ENCODE results near the gene ECEL1. TPM values are rescaled to one million over a fixed set of nuclear protein-coding genes. Genes with fewer than 3 reads are reported as not detected.

ECEL1 gene
- total RNA-seq, 1 donor from 2014 or later, result 0.14 TPM

DNA sequence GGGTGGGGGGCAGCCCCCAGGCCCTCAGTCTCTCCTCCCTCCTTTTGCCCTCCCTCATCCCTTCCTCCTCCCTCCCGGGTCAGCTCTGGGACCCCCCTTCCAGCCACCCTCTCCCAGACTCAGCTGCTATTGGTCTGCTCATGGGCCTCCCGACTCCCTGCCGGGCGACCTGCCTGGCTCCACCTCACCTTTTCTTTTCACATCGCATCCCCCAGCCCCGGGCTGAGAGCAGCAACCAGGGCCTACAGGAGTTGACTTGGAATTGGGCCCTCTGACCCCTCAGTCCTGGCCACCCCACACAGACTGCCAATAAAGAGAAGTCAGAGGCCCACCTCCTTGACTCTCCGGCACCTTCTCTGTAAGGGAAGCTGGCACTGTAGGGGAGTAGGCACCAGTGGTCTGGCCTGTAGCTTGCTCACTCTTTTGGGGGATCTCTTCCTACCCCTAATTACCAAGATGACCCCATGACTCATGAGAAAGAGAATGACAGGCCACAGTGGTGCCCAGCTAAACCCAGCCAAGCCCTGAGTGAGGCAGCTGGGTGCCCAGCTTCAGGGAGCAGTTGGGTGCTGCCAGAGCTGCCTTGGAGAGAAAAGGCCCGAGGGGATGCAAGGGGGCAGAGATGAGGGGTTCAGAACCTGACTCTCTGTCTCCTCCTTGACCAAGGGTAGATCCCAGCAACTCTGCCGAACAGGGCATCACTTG lies 2.0 kb upstream of the ECEL1 start:
- no peaks in the 10 kb centered on the region for H3K9me3 ChIP-seq (ENCODE audit: insufficient read depth, low read depth, low read length)
- no peak overlapping the region for H3K27ac ChIP-seq (ENCODE audit: low read depth, low read length)
- no peak overlapping the region for H3K4me3 ChIP-seq (ENCODE audit: insufficient read depth, low read depth, low read length)
- no peak overlapping the region for H2AFZ ChIP-seq (ENCODE audit: low read depth, low read length)
- TF ChIP-seq, protein P1, sequence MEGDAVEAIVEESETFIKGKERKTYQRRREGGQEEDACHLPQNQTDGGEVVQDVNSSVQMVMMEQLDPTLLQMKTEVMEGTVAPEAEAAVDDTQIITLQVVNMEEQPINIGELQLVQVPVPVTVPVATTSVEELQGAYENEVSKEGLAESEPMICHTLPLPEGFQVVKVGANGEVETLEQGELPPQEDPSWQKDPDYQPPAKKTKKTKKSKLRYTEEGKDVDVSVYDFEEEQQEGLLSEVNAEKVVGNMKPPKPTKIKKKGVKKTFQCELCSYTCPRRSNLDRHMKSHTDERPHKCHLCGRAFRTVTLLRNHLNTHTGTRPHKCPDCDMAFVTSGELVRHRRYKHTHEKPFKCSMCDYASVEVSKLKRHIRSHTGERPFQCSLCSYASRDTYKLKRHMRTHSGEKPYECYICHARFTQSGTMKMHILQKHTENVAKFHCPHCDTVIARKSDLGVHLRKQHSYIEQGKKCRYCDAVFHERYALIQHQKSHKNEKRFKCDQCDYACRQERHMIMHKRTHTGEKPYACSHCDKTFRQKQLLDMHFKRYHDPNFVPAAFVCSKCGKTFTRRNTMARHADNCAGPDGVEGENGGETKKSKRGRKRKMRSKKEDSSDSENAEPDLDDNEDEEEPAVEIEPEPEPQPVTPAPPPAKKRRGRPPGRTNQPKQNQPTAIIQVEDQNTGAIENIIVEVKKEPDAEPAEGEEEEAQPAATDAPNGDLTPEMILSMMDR (IDR thresholded peaks at IDR 0.05; ENCODE audit: insufficient read depth, low read depth, low read length), result no peak
- TF ChIP-seq EZH2 (IDR thresholded peaks at IDR 0.05; ENCODE audit: insufficient read depth, low read length), result no peak
- peaks cover 72% of the 10 kb centered on the region for H3K27me3 Mint-ChIP-seq (ENCODE audit: low read depth, unreplicated experiment)
- no peaks in the 10 kb centered on the region for H3K4me1 ChIP-seq (ENCODE audit: insufficient read depth, low read length)
- H3K27ac Mint-ChIP-seq (ENCODE audit: unreplicated experiment), result peak overlapping the region; percentile 87
- no peak overlapping the region for H3K4me2 ChIP-seq (ENCODE audit: low read length)
- no peak for DNase-seq (ENCODE audit: low read depth)
- no peak overlapping the region for H3K4me3 Mint-ChIP-seq (ENCODE audit: unreplicated experiment)
- no peak for FAIRE-seq
- H3K36me3 ChIP-seq (ENCODE audit: insufficient read depth, low read length), result no peaks in the 10 kb centered on the region
- H3K79me2 ChIP-seq (ENCODE audit: insufficient read depth, low read length), result no peaks in the 10 kb centered on the region
- H3K27me3 ChIP-seq (ENCODE audit: insufficient read depth, low read length), result peaks cover 36% of the 10 kb centered on the region
- no peak overlapping the region for H3K9ac ChIP-seq (ENCODE audit: low read length)
- H3K9me3 Mint-ChIP-seq (ENCODE audit: unreplicated experiment), result peaks cover 5% of the 10 kb centered on the region
- H3K4me1 Mint-ChIP-seq (ENCODE audit: low read depth, unreplicated experiment), result no peaks in the 10 kb centered on the region
- H4K20me1 ChIP-seq (ENCODE audit: insufficient read depth, low read length), result no peaks in the 10 kb centered on the region
- H3K36me3 Mint-ChIP-seq (ENCODE audit: low read depth, unreplicated experiment), result peaks cover 2% of the 10 kb centered on the region

DNA sequence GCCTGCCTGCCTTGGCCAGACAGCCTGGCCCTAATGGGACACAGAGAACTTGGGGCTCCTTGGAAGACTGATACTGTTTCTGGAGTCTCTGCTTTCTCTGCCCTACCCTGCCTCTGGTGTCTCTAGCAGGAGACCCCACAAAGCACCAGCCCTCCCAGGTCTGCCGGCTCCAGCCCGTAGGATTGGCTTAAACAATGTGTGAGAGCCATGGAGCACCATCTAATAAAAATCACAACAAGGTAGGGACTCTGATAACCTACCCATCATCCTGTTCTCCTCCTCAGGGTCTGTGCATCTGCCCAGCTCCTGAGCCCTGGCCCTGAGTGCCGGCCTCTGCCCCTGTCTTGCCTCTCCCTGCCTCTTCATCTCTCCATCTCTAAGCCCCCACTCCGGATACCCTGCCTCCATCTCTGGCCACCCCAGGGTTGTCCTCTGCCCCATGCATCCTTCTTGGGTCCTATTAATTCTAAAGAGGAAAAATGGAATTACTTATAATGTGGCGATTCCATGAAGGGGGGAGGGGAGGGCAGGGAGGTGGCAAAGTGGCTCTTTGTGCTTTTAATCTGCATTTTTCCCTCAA lies 1.2 kb upstream of the ECEL1 start:
- H3K9me3 ChIP-seq (ENCODE audit: insufficient read depth, low read depth, low read length), result no peaks in the 10 kb centered on the region
- peaks cover 2% of the 10 kb centered on the region for H3K36me3 Mint-ChIP-seq (ENCODE audit: low read depth, unreplicated experiment)
- no peak overlapping the region for H3K4me2 ChIP-seq (ENCODE audit: low read length)
- H3K27me3 ChIP-seq (ENCODE audit: insufficient read depth, low read length), result peaks cover 38% of the 10 kb centered on the region
- H3K27me3 Mint-ChIP-seq (ENCODE audit: low read depth, unreplicated experiment), result peaks cover 72% of the 10 kb centered on the region
- no peaks in the 10 kb centered on the region for H3K79me2 ChIP-seq (ENCODE audit: insufficient read depth, low read length)
- DNase-seq (ENCODE audit: low read depth), result no peak
- TF ChIP-seq EZH2 (IDR thresholded peaks at IDR 0.05; ENCODE audit: insufficient read depth, low read length), result no peak
- H3K9me3 Mint-ChIP-seq (ENCODE audit: unreplicated experiment), result peaks cover 5% of the 10 kb centered on the region
- no peak overlapping the region for H3K9ac ChIP-seq (ENCODE audit: low read length)
- no peak overlapping the region for H2AFZ ChIP-seq (ENCODE audit: low read depth, low read length)
- no peaks in the 10 kb centered on the region for H3K4me1 ChIP-seq (ENCODE audit: insufficient read depth, low read length)
- H3K4me1 Mint-ChIP-seq (ENCODE audit: low read depth, unreplicated experiment), result no peaks in the 10 kb centered on the region
- no peak overlapping the region for H3K27ac ChIP-seq (ENCODE audit: low read depth, low read length)
- H3K27ac Mint-ChIP-seq (ENCODE audit: unreplicated experiment), result peak overlapping the region; percentile 77
- no peak overlapping the region for H3K4me3 ChIP-seq (ENCODE audit: insufficient read depth, low read depth, low read length)
- H3K36me3 ChIP-seq (ENCODE audit: insufficient read depth, low read length), result no peaks in the 10 kb centered on the region
- H3K4me3 Mint-ChIP-seq (ENCODE audit: unreplicated experiment), result no peak overlapping the region
- no peaks in the 10 kb centered on the region for H4K20me1 ChIP-seq (ENCODE audit: insufficient read depth, low read length)
- FAIRE-seq, result no peak

DNA sequence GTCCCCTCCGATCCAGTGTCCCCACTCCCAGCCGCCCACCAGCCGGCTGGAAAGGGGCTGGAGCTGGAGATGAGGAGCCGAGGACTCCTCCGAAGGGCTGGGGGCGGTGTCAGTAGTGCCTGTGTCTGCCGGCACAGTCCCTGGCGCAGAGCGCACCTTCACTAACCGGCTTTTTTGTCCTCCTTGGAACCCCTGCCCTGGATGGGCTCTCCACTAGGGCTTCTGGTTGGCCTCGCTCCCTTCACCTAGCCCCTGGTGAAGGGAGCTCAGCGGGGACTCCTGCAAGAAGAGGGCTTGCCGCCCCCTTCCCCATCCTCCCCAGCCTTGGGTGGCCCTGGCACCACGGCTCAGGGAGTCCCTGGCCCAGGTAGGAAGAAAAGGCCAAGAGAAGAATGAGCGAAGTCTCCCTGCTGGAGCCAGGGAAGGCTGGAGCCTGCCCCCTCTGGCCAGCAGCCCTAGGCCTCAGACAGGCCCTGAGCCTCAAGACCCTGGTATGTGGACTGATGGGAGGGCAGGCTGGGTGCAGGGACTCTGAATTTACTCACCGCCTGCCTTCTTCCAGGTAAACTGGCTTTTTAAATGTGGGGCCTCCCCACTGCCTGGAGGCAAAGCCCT lies 570 bp upstream of the ECEL1 start:
- FAIRE-seq, result no peak
- Histone ChIP-seq H3K36me3 (ENCODE audit: insufficient read depth, low read length) (no peaks in the 10 kb centered on the region), H3K27ac (ENCODE audit: low read depth, low read length) (no peak overlapping the region), H3K4me2 (ENCODE audit: low read length) (no peak overlapping the region), H3K4me1 (ENCODE audit: insufficient read depth, low read length) (no peaks in the 10 kb centered on the region), H3K27me3 (ENCODE audit: insufficient read depth, low read length) (peaks cover 37% of the 10 kb centered on the region), H3K9me3 (ENCODE audit: insufficient read depth, low read depth, low read length) (no peaks in the 10 kb centered on the region), H4K20me1 (ENCODE audit: insufficient read depth, low read length) (no peaks in the 10 kb centered on the region), H3K79me2 (ENCODE audit: insufficient read depth, low read length) (no peaks in the 10 kb centered on the region), H3K4me3 (ENCODE audit: insufficient read depth, low read depth, low read length) (no peak overlapping the region), H2AFZ (ENCODE audit: low read depth, low read length) (no peak overlapping the region), H3K9ac (ENCODE audit: low read length) (no peak overlapping the region)
- Mint-ChIP-seq H3K9me3 (ENCODE audit: unreplicated experiment) (peaks cover 5% of the 10 kb centered on the region), H3K4me3 (ENCODE audit: unreplicated experiment) (no peak overlapping the region), H3K27ac (ENCODE audit: unreplicated experiment) (no peak overlapping the region), H3K36me3 (ENCODE audit: low read depth, unreplicated experiment) (peaks cover 2% of the 10 kb centered on the region), H3K4me1 (ENCODE audit: low read depth, unreplicated experiment) (no peaks in the 10 kb centered on the region), H3K27me3 (ENCODE audit: low read depth, unreplicated experiment) (peaks cover 70% of the 10 kb centered on the region)
- DNase-seq (ENCODE audit: low read depth), result no peak
- peak; percentile 49 for TF ChIP-seq EZH2 (IDR thresholded peaks at IDR 0.05; ENCODE audit: insufficient read depth, low read length)
- TF ChIP-seq, protein P1 (IDR thresholded peaks at IDR 0.05; ENCODE audit: insufficient read depth, low read depth, low read length), result no peak
